ENCODE results near the gene COL24A1. TPM values are rescaled to one million over a fixed set of nuclear protein-coding genes. Genes with fewer than 3 reads are reported as not detected.
"Not testable (repeated sequence)": the region's sequence is repeated elsewhere in the genome, so short reads cannot be mapped to it uniquely, and the experiment has no call there.

The COL24A1 gene
- total RNA-seq, 1 donor from 2014 or later: 3.7 TPM

GRCh38 chr1:85867189-85867588 is 289.4 kb downstream of the COL24A1 start:
- Histone ChIP-seq H3K4me3 (ENCODE audit: low read length in 3 of 3) (no peak overlapping the region), H3K27me3 (ENCODE audit: control insufficient read depth in 3 of 3, insufficient read depth in 3 of 3, low read length in 3 of 3) (no peaks in the 10 kb centered on the region), H3K9ac (ENCODE audit: low read depth in 1 of 3, low read length in 3 of 3) (no peak overlapping the region), H3K36me3 (ENCODE audit: control insufficient read depth in 3 of 3, insufficient read depth in 3 of 3, low read length in 3 of 3) (no peaks in the 10 kb centered on the region), H3K9me3 (ENCODE audit: control insufficient read depth in 3 of 3, low read length in 3 of 3) (no peaks in the 10 kb centered on the region), H3K4me1 (ENCODE audit: control insufficient read depth in 3 of 3, insufficient read depth in 3 of 3, low read length in 3 of 3) (no peaks in the 10 kb centered on the region), H3K27ac (ENCODE audit: low read depth, low read length) (no peak overlapping the region)

GRCh38 chr1:85865213-85865612 is 291.4 kb downstream of the COL24A1 start:
- H3K9ac ChIP-seq (ENCODE audit: low read depth in 1 of 3, low read length in 3 of 3): no peak overlapping the region
- no peak overlapping the region for H3K4me3 ChIP-seq (ENCODE audit: low read length in 3 of 3)
- H3K9me3 ChIP-seq (ENCODE audit: control insufficient read depth in 3 of 3, low read length in 3 of 3): no peaks in the 10 kb centered on the region
- H3K36me3 ChIP-seq (ENCODE audit: control insufficient read depth in 3 of 3, insufficient read depth in 3 of 3, low read length in 3 of 3): no peaks in the 10 kb centered on the region
- H3K4me1 ChIP-seq (ENCODE audit: control insufficient read depth in 3 of 3, insufficient read depth in 3 of 3, low read length in 3 of 3): no peaks in the 10 kb centered on the region
- H3K27me3 ChIP-seq (ENCODE audit: control insufficient read depth in 3 of 3, insufficient read depth in 3 of 3, low read length in 3 of 3): no peaks in the 10 kb centered on the region
- no peak overlapping the region for H3K27ac ChIP-seq (ENCODE audit: low read depth, low read length)

GRCh38 chr1:85864727-85865126 is 291.8 kb downstream of the COL24A1 start:
- Histone ChIP-seq H3K4me1 (ENCODE audit: control insufficient read depth in 3 of 3, insufficient read depth in 3 of 3, low read length in 3 of 3) (no peaks in the 10 kb centered on the region), H3K9ac (ENCODE audit: low read depth in 1 of 3, low read length in 3 of 3) (no peak overlapping the region), H3K9me3 (ENCODE audit: control insufficient read depth in 3 of 3, low read length in 3 of 3) (no peaks in the 10 kb centered on the region), H3K36me3 (ENCODE audit: control insufficient read depth in 3 of 3, insufficient read depth in 3 of 3, low read length in 3 of 3) (no peaks in the 10 kb centered on the region), H3K27me3 (ENCODE audit: control insufficient read depth in 3 of 3, insufficient read depth in 3 of 3, low read length in 3 of 3) (no peaks in the 10 kb centered on the region), H3K27ac (ENCODE audit: low read depth, low read length) (no peak overlapping the region), H3K4me3 (ENCODE audit: low read length in 3 of 3) (no peak overlapping the region)

DNA sequence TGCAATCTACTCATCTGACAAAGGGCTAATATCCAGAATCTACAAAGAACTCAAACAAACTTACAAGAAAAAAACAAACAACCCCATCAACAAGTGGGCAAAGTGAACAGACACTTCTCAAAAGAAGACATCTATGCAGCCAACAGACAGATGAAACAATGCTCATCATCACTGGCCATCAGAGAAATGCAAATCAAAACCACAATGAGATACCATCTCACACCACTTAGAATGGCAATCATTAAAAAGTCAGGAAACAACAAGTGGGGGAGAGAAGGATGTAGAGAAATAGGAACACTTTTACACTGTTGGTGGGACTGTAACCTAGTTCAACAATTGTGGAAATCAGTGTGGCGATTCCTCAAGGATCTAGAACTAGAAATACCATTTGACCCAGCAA is 292.9 kb downstream of the COL24A1 start:
- not testable (repeated sequence) for H3K27ac ChIP-seq (ENCODE audit: low read depth, low read length); H3K36me3 ChIP-seq (ENCODE audit: control insufficient read depth in 3 of 3, insufficient read depth in 3 of 3, low read length in 3 of 3); H3K4me1 ChIP-seq (ENCODE audit: control insufficient read depth in 3 of 3, insufficient read depth in 3 of 3, low read length in 3 of 3); H3K9me3 ChIP-seq (ENCODE audit: control insufficient read depth in 3 of 3, low read length in 3 of 3); H3K9ac ChIP-seq (ENCODE audit: low read depth in 1 of 3, low read length in 3 of 3); H3K4me3 ChIP-seq (ENCODE audit: low read length in 3 of 3); H3K27me3 ChIP-seq (ENCODE audit: control insufficient read depth in 3 of 3, insufficient read depth in 3 of 3, low read length in 3 of 3)

GRCh38 chr1:85862456-85862855 is 294.1 kb downstream of the COL24A1 start:
- Histone ChIP-seq H3K4me3 (ENCODE audit: low read length in 3 of 3) (no peak overlapping the region), H3K9ac (ENCODE audit: low read depth in 1 of 3, low read length in 3 of 3) (no peak overlapping the region), H3K27me3 (ENCODE audit: control insufficient read depth in 3 of 3, insufficient read depth in 3 of 3, low read length in 3 of 3) (no peaks in the 10 kb centered on the region), H3K36me3 (ENCODE audit: control insufficient read depth in 3 of 3, insufficient read depth in 3 of 3, low read length in 3 of 3) (no peaks in the 10 kb centered on the region), H3K27ac (ENCODE audit: low read depth, low read length) (no peak overlapping the region), H3K9me3 (ENCODE audit: control insufficient read depth in 3 of 3, low read length in 3 of 3) (no peaks in the 10 kb centered on the region), H3K4me1 (ENCODE audit: control insufficient read depth in 3 of 3, insufficient read depth in 3 of 3, low read length in 3 of 3) (no peaks in the 10 kb centered on the region)

- H3K9me3 ChIP-seq (ENCODE audit: control insufficient read depth in 3 of 3, low read length in 3 of 3): no peaks in the 10 kb centered on the region
- H3K4me3 ChIP-seq (ENCODE audit: low read length in 3 of 3): no peak overlapping the region
- no peak overlapping the region for H3K9ac ChIP-seq (ENCODE audit: low read depth in 1 of 3, low read length in 3 of 3)
- H3K36me3 ChIP-seq (ENCODE audit: control insufficient read depth in 3 of 3, insufficient read depth in 3 of 3, low read length in 3 of 3): no peaks in the 10 kb centered on the region
- no peak overlapping the region for H3K27ac ChIP-seq (ENCODE audit: low read depth, low read length)
- no peaks in the 10 kb centered on the region for H3K27me3 ChIP-seq (ENCODE audit: control insufficient read depth in 3 of 3, insufficient read depth in 3 of 3, low read length in 3 of 3)
- no peaks in the 10 kb centered on the region for H3K4me1 ChIP-seq (ENCODE audit: control insufficient read depth in 3 of 3, insufficient read depth in 3 of 3, low read length in 3 of 3)
These were observed 298.6 kb downstream of the COL24A1 start for GRCh38 chr1:85857991-85858390.

GRCh38 chr1:85850238-85850637 is 306.3 kb downstream of the COL24A1 start:
- no peaks in the 10 kb centered on the region for H3K36me3 ChIP-seq (ENCODE audit: control insufficient read depth in 3 of 3, insufficient read depth in 3 of 3, low read length in 3 of 3)
- no peak overlapping the region for H3K9ac ChIP-seq (ENCODE audit: low read depth in 1 of 3, low read length in 3 of 3)
- no peaks in the 10 kb centered on the region for H3K27me3 ChIP-seq (ENCODE audit: control insufficient read depth in 3 of 3, insufficient read depth in 3 of 3, low read length in 3 of 3)
- H3K4me3 ChIP-seq (ENCODE audit: low read length in 3 of 3): no peak overlapping the region
- H3K27ac ChIP-seq (ENCODE audit: low read depth, low read length): no peak overlapping the region
- no peaks in the 10 kb centered on the region for H3K4me1 ChIP-seq (ENCODE audit: control insufficient read depth in 3 of 3, insufficient read depth in 3 of 3, low read length in 3 of 3)
- H3K9me3 ChIP-seq (ENCODE audit: control insufficient read depth in 3 of 3, low read length in 3 of 3): no peaks in the 10 kb centered on the region

- no peak overlapping the region for H3K27ac ChIP-seq (ENCODE audit: low read depth, low read length)
- H3K4me1 ChIP-seq (ENCODE audit: control insufficient read depth in 3 of 3, insufficient read depth in 3 of 3, low read length in 3 of 3): no peaks in the 10 kb centered on the region
- no peaks in the 10 kb centered on the region for H3K36me3 ChIP-seq (ENCODE audit: control insufficient read depth in 3 of 3, insufficient read depth in 3 of 3, low read length in 3 of 3)
- no peaks in the 10 kb centered on the region for H3K27me3 ChIP-seq (ENCODE audit: control insufficient read depth in 3 of 3, insufficient read depth in 3 of 3, low read length in 3 of 3)
- no peaks in the 10 kb centered on the region for H3K9me3 ChIP-seq (ENCODE audit: control insufficient read depth in 3 of 3, low read length in 3 of 3)
- no peak overlapping the region for H3K9ac ChIP-seq (ENCODE audit: low read depth in 1 of 3, low read length in 3 of 3)
- H3K4me3 ChIP-seq (ENCODE audit: low read length in 3 of 3): no peak overlapping the region
These were observed 306.9 kb downstream of the COL24A1 start for GRCh38 chr1:85849660-85850059.

DNA sequence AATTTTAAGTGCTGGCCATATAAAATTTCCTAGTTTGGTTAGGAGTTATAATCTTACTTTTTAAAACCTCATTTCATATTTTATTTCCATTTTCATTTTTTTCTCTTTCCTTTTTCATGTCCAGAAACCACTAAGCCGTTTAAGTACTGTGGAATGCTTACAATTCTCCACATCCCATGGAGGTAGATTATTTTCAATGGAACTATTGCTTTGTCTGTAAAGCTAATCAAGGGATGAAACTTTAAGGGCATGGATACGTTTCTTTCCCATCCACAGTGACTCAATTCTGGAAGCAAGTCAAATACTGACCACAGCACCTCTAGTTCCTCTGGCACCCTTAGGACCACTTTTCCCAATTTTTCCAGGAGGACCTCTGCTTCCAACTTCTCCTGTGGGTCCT is 309.2 kb downstream of the COL24A1 start:
- Histone ChIP-seq H3K4me1 (ENCODE audit: control insufficient read depth in 3 of 3, insufficient read depth in 3 of 3, low read length in 3 of 3) (no peaks in the 10 kb centered on the region), H3K9ac (ENCODE audit: low read depth in 1 of 3, low read length in 3 of 3) (no peak overlapping the region), H3K9me3 (ENCODE audit: control insufficient read depth in 3 of 3, low read length in 3 of 3) (no peaks in the 10 kb centered on the region), H3K36me3 (ENCODE audit: control insufficient read depth in 3 of 3, insufficient read depth in 3 of 3, low read length in 3 of 3) (no peaks in the 10 kb centered on the region), H3K4me3 (ENCODE audit: low read length in 3 of 3) (no peak overlapping the region), H3K27me3 (ENCODE audit: control insufficient read depth in 3 of 3, insufficient read depth in 3 of 3, low read length in 3 of 3) (no peaks in the 10 kb centered on the region), H3K27ac (ENCODE audit: low read depth, low read length) (no peak overlapping the region)

DNA sequence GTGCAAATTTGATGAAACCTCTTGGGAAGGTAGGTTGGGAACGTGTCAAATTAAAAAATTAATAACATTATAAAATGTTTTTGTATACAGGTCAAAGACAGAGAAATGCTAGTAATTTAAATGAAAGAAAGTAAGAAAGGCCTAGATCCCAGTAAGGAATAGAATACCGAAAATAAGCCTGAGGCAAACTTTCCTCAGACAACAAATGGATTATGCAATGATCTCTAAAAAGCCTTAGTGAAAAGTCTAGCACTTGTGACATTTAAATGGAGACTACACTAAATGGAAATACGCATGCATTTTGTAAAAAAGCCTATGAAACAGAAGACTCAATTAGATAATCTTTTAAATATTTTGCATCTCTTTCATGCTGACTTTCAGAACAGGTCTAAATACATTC is 309.9 kb downstream of the COL24A1 start:
- Histone ChIP-seq H3K27ac (ENCODE audit: low read depth, low read length) (no peak overlapping the region), H3K9ac (ENCODE audit: low read depth in 1 of 3, low read length in 3 of 3) (no peak overlapping the region), H3K4me1 (ENCODE audit: control insufficient read depth in 3 of 3, insufficient read depth in 3 of 3, low read length in 3 of 3) (no peaks in the 10 kb centered on the region), H3K4me3 (ENCODE audit: low read length in 3 of 3) (no peak overlapping the region), H3K9me3 (ENCODE audit: control insufficient read depth in 3 of 3, low read length in 3 of 3) (no peaks in the 10 kb centered on the region), H3K36me3 (ENCODE audit: control insufficient read depth in 3 of 3, insufficient read depth in 3 of 3, low read length in 3 of 3) (no peaks in the 10 kb centered on the region), H3K27me3 (ENCODE audit: control insufficient read depth in 3 of 3, insufficient read depth in 3 of 3, low read length in 3 of 3) (no peaks in the 10 kb centered on the region)

GRCh38 chr1:85839459-85839858 is 317.1 kb downstream of the COL24A1 start:
- Histone ChIP-seq H3K4me1 (ENCODE audit: control insufficient read depth in 3 of 3, insufficient read depth in 3 of 3, low read length in 3 of 3) (no peaks in the 10 kb centered on the region), H3K27ac (ENCODE audit: low read depth, low read length) (no peak overlapping the region), H3K4me3 (ENCODE audit: low read length in 3 of 3) (no peak overlapping the region), H3K9me3 (ENCODE audit: control insufficient read depth in 3 of 3, low read length in 3 of 3) (no peaks in the 10 kb centered on the region), H3K9ac (ENCODE audit: low read depth in 1 of 3, low read length in 3 of 3) (no peak overlapping the region), H3K36me3 (ENCODE audit: control insufficient read depth in 3 of 3, insufficient read depth in 3 of 3, low read length in 3 of 3) (no peaks in the 10 kb centered on the region), H3K27me3 (ENCODE audit: control insufficient read depth in 3 of 3, insufficient read depth in 3 of 3, low read length in 3 of 3) (no peaks in the 10 kb centered on the region)
